CMK (cell line): ENCODE data around the gene GPR31.
"Not testable (repeated sequence)": the region's sequence is repeated elsewhere in the genome, so short reads cannot be mapped to it uniquely, and the experiment has no call there.

Experiments used
- DNase-seq: peaks from one replicate; pipeline ENCODE4 v3.0.0-alpha.2; 2010; ENCODE audit warnings: low read depth

Gene GPR31, protein sequence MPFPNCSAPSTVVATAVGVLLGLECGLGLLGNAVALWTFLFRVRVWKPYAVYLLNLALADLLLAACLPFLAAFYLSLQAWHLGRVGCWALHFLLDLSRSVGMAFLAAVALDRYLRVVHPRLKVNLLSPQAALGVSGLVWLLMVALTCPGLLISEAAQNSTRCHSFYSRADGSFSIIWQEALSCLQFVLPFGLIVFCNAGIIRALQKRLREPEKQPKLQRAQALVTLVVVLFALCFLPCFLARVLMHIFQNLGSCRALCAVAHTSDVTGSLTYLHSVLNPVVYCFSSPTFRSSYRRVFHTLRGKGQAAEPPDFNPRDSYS

DNA sequence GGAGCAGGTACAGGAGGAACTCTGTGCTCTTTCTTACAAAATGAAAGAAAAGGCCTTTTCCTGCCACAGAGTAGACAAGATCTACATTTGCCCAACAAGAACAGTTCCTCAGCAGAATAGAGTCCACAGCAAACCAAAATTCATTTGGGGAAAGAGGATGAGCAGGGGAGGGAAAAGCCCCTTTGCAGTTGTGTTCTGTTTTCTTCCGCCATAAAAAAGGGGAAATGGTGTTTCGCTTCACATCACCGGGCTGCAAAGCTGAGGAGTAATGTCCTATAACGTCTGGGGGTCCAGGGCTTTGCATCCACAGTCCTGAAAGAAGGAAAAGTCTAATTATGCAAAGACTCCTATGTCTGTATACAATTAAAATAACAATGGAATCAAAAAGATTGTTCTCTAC, at the start of gene GPR31:
Gene GPR31 (minus strand): TSS at position 118 of the 400 bp plus-strand sequence. CDS start 149 bp downstream, outside the sequence.
- no peak for DNase-seq

DNA sequence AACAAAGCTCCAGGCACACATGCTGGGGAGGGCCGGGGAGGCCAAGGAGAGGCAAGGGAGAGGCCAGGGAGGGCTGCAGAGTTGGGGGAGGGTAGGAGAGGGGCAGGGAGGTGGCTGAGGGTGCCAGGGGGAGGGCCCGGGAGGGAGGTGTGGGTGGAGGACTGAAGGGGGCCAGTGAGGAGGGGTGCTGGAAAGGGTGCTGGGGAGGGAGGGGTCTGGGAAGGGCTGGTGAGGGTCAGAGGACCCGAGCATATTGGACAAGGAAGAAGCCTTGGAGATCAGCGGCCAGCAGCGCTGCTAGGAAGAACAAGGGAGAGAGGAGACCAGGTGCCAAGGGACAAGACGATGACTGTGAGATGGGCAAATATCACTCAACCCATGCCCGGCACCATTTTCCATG, 49.7 kb upstream of the GPR31 start:
- DNase-seq: no peak

DNA sequence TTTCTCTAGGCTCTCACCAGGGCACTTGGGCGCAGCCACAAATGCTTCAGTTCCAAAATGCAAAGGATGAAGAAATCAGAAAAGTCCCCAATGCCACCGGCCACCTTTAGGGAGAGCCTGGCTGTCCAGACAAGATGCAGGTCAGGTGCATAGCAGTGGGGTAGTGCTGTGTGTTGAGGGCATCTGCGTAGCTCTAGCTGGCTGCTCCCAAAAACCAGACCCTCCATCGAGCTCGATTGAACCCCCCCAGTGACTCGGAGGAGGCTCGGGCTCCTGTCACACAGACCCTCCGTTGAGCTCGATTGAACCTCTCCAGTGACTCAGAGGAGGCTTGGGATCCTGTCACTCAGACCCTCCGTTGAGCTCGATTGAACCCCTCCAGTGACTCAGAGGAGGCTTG, 47.5 kb upstream of the GPR31 start:
- not testable (repeated sequence) for DNase-seq

DNA sequence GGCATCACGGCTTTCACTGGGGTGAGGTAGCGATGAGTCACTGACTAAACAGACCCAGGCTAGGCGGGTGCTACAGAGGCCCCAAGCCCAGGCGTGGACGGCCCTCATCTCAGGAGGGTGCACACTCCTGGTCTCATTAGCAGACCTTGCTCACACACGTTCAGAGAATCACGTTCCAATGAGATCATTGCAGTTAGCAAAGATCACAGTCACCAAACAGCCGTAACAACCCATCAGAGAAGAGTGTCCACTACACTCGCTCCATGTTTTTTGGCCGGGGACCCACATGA, 46.2 kb upstream of the GPR31 start:
- not testable (repeated sequence) for DNase-seq

DNA sequence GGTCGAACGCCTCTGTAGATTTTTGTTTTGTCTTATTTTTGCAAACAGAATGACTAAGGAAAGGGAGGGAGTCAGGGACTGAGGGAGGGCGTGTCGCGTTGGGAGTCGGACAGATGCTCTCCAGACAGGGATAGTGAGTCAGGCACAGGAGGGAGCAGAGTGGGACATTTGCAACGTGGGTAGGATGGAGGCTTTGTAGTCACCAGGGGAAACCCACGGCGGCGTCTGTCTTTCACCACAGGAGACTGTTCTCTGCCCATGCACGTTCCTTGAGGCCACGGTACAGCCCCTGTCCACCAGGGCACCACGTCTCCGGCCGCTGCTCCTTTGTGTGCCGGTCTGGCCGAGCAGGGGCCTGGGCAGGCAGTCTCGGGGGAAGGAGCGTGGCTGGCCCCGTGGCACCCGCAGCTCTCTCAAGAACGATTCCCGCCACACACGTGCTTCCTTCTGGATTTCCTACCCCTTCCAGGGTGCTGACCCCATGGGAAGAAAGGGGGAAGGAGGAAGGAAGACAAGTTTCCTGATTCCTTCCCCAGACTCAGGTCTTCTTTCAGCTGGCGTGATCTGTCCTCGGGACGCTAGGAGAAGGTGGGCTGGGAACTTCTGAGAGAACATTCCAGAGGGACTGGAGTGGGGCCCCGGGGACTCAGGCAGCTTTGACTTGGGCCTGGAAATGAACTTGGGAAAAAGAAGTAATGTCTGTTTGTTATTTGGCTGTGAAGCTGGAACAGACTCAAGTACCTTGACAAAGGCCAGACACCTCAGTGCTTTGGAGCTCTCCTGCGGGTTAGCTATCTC, 45.7 kb upstream of the GPR31 start:
- DNase-seq: not testable (repeated sequence)

DNA sequence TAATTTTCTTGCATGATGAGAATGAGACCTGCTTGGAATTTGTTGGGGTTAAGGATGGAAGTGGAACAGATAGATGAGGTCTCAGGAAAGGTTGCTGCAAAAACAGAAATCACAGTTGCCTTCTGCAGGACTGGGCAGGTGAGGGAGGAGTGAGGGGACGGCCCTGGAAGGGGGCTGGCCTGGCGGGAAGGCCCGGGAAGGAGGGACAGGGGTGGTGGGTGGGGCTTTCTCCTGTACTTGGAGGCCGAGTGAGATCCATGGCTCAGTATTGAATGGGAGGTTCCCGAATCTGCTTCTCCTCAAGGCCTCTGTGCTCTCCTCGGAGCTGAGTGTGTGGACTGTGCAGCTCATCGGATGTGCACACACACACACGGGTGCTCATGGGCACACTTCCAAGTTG, 44.8 kb upstream of the GPR31 start:
- DNase-seq: not testable (repeated sequence)

DNA sequence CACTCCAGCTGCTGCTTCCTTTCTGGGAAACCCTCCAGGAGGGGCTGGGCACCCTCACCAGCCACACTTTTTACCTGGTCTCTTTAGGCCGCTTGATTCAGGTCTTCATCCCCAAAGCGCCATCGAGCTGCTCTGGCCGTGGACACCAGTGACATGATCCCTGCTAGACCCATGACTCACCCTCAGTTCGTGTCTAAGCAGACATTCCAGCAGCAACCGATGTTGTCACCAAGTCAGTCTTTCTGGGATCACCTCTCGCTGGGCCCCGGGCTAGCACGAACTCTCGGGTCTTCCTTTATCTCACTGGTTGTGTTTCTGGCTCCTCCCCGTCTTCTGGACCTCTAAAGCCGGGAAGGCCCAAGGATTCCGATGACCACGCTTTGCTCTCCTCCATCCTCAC, 43.0 kb upstream of the GPR31 start:
- DNase-seq: no peak

DNA sequence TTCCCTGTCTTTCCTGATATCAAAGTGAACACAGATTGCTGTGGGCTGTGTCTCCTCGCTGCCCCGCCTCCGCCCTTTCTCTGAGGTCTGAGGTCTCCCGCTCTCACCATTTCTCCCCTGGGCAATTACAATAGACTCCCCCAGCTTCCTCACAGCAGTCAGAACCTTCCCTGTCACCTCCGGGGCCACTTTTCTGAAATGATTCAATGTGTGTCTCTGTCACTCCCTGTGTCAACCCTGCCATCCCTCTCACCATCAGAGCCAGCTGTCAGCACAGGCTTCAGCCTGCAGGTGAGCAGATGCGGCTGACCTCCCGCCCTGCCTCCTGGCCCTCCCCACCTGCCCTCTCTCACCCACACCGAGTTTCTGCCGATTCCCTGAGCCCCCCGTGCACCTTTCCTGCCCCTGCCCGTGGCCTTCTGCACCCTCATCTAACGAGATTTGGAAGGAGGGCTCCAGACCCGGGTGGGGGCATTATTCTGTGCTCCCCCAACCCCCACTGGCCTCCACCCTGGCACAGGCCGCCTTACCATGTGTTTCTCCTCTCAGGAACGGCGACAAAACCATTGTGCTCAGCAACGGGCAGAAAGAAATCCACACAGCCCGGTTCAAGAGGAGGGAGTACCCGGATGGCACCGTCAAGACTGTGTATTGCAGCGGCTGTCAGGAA, 38.3 kb upstream of the GPR31 start:
- not testable (repeated sequence) for DNase-seq

DNA sequence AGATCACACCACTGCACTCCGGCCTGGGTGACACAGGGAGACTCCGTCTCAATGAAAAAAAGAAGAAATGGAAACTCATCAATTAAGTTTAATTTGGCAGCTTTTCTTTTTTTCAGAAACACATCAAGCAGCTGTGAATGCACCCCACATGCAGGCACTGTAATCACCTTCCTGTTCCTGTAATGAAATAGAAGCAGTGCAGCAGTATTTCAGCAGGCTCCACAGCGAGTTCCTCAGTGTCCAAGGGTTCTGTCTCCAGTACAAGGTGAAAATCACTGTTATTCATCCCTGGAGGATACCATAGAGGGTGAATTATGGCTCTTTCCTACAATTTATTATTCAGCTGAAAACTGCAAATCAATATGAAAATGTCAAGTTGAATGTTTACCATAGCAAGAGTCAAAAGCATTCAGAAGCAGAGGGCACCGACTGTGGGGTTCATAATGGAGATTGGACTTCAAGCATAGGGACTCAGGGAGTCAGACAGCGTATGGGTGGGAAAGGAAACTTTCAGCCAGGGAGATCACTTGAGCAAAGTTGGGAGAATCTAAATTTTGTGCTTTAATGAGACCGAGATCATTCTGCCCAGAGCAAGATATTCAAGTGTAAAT, 35.8 kb upstream of the GPR31 start:
- not testable (repeated sequence) for DNase-seq

DNA sequence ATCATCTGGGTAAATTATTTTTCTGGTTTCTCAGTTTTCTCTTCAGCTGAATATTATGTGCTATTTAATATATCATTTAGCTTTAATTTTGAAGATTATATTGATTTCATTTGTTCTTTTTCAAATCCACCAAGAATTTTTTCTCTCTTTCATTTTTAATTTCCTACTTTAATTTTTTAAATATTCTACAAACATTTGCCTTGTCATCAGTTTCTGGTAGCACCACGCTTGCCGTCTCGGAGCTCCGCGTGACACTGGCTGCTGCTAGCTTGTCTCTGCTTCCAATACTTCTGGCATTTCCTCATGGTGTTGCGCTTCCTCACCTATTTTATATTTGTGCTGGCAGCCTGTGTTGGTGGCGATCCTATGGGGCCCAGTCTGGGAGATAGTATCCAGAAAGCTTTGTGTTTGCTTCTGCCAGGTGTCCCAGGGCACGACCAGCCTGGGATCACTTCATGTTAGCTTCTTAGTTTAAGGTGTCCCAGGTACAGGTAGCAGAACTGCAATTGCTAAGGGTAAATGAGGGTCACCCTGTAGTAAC, 33.3 kb upstream of the GPR31 start:
- DNase-seq: not testable (repeated sequence)

DNA sequence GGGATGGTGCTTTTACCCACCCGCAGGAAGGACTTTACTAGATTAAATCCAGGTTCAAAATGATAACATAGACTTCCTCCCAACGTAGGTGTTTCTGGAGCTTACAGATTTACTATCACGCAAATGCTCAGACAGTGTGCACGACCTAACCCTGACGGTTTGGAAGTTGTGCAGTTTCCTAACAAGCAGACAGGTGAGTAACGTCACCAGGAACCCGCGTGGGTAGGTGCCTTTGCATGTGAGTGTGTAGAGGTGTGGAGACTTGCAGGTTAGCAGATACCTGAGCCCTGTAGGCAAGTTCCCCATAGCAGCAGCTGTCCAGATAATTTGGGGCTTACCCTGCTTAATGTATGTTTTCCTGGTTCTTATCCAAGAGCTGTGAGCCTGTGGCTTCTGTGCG, 29.5 kb upstream of the GPR31 start:
- not testable (repeated sequence) for DNase-seq

DNA sequence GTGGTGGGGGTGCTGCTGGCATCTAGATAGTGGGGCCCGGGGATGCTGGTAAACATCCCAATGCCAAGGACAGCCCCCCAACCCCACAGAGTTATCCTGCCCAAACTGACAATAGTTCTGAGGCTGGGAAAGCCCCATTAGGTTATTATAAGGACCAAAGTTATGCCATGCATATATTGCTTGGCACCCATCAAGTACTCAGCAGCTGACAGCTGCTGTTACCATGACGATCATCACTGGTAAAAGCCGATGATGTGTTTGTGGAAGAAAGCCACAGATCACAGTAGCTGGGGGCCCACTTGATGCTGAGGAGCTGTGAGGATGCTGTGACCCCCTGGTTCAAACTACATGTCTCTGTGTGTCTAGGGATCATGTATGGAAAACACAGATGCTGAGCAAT, 27.3 kb upstream of the GPR31 start:
- not testable (repeated sequence) for DNase-seq

DNA sequence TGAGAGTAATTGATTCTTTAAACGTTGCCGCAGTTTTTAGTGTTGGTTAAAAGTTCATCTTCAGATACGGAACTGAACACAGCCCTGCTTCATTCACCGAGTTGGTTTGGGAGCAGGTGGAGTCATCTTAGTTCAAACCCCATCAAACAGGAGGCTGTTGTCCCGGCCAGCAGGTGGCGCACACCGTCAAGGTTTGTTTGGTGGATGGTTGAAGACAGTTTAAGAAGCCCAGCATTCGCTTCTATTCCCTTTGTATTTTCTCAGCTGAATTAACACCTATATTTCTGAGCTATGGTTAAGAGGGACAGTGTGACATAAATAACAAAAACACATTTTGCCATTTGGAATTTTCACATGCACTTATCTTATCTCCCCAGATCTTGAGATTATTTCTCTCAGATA, 25.1 kb upstream of the GPR31 start:
- DNase-seq: not testable (repeated sequence)

DNA sequence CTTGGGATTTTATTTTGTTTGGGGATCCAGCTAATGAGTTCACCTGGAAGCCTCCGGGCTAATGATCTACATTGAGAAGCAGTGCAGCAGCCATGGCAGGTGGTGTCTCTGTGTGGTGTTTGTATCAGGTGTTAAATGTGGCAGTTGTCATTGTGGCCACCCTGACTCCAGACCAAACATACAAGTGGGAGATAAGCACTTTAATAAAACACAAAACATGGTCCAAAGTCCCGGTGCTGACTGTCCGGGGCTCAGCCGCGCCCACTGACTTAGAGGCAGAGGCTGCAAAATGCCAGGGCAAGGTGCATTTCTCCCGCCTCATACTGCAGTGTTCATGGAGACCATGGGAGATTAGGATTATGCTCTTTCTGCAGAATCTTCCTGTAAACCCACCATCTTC, 23.6 kb upstream of the GPR31 start:
- DNase-seq: not testable (repeated sequence)

DNA sequence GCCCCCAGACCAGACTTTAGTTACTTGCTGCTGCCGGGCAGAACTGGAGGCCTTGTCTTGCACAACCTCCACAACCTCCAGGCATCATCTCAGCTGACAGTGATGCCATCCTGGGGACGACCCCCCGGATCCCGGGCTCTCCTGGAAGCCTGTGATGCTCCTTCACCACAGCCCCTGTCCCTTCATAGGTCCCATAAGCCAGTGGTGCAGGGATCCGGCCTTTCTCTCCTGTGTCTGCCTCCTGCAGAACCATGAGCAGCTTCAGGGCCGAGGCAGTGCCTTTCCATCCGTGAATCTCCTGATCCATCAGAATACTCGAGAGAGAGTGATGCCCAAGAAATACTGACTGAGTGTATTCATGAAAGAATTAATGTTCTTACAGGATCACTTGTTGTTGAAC, 22.3 kb upstream of the GPR31 start:
- not testable (repeated sequence) for DNase-seq

DNA sequence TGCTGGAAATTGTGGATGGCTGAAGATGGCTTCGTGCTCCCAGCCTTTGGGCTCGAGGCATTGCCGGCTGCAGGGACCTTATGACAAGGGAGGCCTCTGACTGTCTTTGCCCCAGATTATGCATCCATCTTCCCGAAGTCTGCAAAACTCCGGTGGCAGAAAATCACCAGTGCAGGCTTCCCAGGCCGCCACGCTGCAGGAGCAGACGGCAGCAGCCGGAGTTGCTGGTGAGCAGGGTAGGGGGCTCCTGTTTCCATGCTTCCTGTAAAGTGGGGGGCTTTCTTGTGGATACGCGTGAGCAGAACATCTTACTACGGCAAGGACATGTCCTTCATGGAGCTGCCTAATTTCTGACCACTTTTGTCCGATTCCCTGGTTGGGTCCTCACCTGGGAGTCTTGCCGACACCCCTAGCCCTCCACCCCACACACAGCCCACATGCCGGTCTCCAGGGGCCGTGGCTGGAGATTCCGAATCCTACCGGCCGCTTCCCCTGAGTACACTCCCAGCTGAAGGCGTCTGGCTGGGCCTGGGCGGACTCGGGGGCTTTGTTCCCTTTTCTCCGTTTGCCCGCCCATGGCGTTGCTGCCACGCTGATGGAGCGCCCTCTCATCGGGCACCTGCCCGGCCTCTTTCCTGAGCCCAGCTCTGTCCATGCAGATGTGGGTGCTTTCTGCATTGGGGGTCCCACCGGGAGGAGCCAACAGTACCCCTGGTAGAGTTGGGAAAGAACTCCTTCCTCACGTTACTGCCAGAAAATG, 21.3 kb upstream of the GPR31 start:
- DNase-seq: not testable (repeated sequence)

DNA sequence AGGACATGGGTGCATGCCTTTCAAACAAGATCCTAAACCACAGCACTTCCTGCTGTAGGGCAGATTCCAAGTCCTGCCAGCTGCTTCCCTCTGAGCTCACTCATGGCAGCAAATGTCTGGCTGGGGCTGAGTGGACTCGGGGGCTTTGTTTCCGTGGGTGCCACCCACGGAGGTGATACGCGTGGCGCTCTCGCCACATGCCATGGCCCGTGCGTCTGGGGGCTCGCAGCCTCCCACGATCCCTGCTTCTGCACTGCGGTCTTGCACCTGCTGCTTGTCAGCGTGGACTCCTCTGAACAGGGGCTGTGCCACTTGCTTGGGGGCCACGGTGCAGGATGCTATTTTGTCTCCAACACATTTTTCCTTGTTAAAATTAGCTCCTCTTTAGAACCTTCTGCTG, 19.5 kb upstream of the GPR31 start:
- DNase-seq: not testable (repeated sequence)

DNA sequence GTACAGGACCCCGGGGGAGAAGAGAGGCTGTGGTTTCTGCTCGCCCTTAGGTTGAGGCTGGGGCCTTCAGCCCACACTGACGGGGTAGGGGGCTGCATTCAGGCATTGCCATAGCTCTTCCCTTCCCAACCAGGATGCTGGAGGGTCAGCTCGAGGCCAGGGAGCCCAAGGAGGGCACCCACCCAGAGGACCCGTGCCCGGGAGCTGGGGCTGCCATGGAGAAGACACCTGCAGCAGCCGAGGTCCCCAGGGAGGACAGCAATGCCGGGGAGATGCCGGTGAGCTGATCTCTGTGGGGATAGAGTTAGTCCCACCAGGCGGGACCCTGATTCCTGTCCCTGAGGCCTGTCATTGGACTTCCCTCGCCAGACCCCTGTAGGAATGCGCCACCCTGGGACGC, 14.2 kb upstream of the GPR31 start:
- not testable (repeated sequence) for DNase-seq

DNA sequence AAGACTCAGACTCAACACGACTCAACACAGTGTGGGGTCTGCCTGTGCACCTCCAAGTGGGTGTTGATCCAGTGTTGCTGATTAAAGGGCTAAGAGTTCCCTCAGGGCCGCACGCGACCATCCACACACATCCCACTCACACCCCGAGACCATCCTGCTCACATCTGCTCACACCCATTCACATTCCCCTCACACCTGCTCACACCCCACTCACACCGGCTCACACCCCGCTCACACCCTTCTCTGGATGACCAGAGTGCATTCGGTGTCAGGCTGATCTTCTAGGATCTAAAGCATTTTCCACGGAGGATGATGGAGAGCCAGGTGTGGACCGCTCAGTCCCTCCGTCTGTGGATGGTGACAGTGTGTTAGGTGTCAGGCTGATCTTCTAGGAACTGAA, 13.5 kb upstream of the GPR31 start:
- DNase-seq: not testable (repeated sequence)

DNA sequence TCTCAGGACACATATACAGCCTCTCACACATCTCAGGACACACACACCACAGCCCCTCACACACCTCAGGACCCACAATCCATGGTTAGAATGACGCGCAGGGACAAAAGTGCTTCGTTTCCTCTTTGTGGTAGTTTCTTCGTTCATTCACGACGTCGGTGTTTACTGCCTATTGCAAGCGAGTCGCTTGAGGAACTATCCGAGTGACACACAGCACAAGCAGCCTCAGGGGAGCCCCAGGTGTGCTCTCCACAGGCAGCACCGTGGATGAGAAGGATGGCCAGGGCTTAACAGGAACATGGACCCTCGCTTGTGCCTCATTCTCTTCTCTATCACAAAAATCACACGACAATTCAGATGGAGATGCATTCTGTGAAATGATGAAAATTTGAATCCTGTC, 12.1 kb upstream of the GPR31 start:
- not testable (repeated sequence) for DNase-seq

DNA sequence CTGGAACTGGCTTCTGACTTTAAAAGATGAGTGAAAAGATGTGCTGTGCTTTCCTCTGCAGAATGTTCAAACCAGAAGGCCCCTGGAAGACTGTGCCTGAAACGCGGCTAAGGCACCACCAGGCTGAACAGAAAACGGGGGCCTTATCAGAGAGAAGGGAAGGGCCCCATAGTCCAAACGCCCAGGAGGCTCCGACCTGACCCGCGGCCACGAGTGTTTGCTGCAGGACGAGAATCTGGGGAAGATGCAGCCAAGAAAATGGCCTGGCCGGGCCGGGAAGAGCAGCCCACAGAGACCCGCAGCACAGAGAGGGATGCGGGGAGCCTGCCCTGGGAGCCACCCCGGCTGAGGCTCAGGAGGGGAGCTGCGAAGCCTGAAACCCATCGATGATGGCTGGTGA, 10.5 kb upstream of the GPR31 start:
- DNase-seq: not testable (repeated sequence)
